HG03139 (cell line): ENCODE measurements around the gene SLC26A11.
"Not testable (repeated sequence)": the region's sequence is repeated elsewhere in the genome, so short reads cannot be mapped to it uniquely, and the experiment has no call there.

Source experiments
- ATAC-seq: cut with Tn5 transposase; IDR thresholded peaks from one replicate; pipeline ENCODE4 v1.9.1; 2021; ENCODE audit not compliant: unreplicated experiment

SLC26A11 gene

GRCh38 chr17:80260791-80261158 is 40.5 kb downstream of the SLC26A11 start, which contains the start of gene RNF213:
Gene RNF213, plus strand, starts transcription at chr17:80260852. Its CDS starts 2,830 bp downstream, at chr17:80263682.
- peak; percentile 29 for ATAC-seq

DNA sequence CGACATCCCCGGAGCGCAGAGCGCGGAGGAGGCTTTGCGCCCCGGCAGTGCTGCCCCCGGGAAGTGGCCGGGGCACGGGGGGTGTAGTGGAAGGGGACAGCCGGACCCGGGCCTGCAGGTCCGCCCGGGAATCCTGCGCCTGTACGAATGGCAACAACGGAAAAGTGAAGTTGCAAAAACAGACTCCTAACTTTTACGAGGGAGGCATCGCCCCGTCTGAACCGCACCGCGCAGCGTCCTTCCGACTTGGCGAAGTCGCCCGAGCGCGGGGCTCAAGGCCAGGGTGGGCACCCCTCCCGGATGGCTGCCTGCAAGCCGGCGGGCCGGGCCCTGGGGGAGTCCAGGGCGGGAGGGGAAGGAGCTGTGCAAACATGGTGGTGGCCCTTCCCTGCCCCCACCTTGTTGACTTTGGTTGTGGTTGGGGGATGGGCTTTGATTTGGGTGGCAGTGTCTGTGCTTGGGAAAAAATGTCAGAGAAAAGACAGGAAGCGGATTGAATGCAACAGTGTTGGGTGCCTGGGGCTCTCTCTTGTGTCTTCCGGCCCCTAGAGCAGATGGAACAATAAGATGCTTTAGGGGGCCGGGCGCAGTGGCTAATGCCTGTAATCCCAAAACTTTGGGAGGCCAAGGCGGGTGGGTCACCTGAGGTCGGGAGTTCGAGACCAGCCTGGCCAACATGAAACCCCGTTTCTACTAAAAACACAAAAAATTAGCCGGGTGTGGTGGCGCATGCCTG is 41.1 kb downstream of the SLC26A11 start:
- no peak for ATAC-seq

DNA sequence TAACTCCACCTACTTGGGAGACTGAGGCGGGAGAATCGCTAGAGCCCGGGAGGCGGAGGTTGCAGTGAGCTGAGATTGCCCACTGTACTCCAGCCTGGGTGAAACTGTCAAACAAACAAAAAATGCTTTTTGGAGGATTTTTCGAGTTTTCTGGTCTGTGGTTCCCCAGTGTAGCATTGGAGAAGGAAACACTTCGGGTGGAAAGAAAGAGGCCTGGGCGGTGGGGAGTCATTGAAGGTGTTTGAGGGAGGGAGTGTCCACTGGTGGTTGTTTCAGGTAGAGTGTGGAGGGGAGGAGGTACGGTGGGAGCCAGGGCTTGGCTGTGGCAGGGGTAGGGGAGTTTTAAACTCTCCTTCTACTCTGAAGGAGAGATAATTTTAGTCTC is 41.7 kb downstream of the SLC26A11 start:
- ATAC-seq: no peak

GRCh38 chr17:80262291-80262690 is 42.1 kb downstream of the SLC26A11 start:
- no peak for ATAC-seq

- ATAC-seq: no peak
Observed at GRCh38 chr17:80262775-80263244, 42.6 kb downstream of the SLC26A11 start.

DNA sequence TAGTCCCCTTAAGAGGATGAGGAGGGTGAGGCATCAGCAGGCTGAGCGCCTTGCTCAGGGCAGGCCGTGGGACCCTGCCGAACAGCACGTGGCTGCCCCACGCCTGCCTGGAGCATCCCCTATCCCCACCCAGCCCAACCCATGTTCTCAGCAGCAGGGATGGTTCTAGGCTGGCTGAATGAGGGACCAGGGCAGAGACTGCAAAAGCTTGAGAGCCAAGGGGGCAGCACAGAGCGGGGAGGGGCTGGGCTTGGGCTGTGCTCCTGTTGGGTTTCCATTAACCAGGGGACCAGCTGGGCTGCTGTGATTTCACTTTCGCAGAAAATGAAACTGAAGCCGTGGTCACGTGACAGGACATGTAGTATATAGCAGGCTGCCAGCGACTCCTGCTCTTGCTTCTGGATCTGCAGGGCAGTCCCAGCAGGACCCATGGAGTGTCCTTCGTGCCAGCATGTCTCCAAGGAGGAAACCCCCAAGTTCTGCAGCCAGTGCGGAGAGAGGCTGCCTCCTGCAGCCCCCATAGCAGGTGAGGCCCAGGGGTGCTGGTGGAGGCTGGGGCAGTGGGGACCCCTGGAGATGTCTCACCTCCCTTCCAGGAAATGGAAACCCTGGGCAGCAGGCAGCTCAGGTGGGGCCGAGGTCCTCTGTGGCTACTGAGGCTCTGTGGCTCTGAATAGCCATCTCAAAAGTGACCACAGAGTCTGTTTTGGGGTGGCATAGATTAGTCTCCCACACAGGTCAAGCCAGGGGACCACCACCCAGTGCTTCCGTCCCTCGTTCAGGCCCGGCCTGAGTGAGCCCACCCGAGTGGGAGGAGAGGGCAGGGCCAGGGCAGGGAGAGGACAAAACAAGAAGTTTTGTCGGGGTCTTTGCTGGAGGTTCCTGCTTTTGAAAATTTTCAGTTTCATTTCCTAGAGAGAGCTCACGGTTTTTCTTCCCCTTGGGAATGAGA is 43.3 kb downstream of the SLC26A11 start:
- ATAC-seq: peak; percentile 41

DNA sequence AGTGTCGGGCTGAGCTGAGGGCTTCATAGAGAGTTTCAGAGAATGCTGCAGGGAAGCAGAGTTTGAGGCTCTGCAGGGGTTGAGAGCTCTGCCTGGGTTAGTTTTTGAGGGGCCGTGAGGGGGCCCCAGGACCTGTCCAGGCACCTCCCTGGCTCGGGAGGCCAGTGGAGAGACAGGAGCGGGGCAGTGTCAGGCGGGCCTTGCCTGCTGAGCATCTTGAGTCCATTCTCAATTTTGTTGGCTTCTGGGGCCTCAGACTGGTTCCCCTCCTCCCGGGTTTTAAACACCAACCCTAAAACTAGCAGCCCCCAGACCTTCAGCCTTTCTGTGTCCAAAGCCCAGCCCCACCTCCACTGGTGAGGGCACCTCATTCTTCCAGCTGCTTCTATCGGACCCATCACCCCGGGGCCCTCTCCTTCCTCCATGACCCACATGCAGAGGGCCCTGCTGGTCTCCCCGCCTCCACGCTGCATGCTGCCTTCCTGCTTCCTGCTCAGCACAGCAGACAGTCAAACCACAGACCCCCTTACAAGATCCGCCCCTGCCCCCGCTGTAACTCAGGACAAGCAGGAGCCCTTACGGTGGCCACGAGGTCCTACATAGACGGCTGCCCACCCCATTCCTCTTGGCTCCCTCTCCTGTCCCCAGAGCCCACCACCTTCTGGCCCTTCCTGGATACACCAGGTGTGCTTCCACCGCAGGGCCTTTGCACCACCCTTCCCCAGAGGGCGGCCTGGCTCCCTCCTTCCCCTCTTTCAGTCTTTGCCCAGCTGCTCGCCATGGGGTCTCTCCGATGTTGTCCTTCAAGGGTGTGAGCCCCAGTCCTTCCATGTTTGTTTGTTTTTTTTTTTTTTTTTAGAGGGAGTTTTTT is 44.2 kb downstream of the SLC26A11 start:
- no peak for ATAC-seq

DNA sequence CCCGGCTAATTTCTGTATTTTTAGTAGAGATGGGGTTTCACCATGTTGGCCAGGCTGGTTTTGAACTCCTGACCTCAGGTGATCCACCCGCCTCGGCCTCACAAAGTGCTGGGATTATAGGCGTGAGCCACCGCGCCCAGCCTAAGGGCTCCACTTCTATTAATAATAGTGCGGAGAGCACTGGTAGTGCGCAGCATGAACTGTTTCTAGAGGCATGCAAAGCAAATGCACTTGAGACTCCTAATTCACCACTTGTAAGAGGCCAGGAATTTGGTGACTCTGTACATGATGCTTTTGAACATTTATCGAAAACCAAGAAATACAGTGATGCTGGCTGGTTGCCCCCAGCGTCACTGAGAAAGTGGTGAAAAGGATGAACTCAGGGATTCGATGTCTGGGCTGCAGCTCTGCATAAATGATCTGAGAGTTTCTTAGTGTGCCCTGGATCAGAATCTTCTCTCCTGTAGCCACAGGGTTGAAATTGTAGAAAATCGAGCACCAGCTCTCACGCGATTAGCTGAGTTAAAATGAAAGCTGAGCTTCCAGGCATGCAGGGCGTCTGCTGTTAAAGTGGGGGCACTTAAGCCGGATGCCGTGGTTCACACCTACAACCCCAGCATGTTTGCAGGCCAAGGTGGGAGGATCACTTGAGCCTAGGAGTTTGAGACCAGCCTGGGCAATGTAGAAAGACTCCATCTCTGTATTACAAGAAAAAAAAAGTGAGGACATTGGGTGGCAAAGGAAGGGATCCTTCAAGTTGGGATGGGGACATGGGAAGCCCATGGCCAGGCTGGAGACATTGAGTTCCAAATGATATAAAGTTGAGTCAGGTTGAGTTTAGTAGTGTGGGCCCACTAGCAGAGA is 45.2 kb downstream of the SLC26A11 start:
- ATAC-seq: no peak

DNA sequence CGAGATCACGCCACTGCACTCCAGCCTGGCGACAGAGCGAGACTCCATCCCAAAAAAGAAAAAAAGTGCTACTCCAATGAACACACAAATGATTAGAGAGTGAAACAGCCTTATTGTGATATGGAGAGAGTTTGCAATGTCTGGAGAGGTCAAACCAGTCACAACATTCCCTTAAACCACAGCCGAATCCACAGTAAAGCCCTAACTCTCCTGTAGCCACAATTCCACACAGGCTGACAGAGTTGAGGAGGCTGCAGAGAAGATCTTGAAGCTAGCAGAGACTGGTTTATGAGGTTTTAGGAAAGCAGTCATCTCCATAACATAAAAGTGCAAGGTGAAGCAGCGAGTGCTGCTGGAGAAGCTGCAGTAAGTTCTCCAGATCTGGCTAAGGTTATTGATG is 47.2 kb downstream of the SLC26A11 start:
- no peak for ATAC-seq

- no peak for ATAC-seq
Observed at GRCh38 chr17:80268427-80268826, 48.2 kb downstream of the SLC26A11 start.

DNA sequence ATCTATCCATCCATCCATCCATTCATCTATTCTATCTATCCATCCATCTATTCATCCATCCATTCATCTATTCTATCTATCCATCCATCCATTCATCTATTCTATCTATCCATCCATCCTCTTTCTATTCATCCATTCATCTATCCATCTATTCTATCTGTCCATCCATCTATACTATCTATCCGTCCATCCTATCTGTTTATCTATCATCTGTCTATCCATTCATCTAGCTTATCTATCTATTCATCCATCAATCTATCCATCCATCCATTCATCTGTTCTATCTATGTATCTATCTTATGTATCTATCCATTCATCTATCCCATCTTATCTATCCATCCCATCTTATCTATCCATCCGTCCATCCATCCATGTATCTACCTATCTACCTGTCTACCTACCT is 49.2 kb downstream of the SLC26A11 start:
- no peak for ATAC-seq

DNA sequence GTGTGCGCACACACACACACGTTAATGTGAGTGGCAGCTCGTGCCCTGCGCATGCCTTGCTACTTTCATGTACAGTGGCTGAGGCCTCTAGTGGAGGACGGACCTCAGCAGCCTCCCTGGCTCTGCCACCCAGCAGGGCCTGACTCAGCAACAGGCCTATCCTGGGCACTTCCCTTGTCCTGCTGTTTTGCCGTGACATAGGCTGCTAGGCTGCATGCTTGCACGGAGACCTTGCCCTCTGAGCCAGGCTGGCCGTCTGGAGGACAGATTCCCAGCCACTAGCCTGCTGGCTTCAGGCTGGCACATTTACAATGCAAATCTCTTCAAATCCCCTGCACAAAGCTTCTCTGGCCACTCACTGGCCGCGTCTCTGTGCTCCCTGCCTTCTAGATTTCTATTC is 49.9 kb downstream of the SLC26A11 start:
- no peak for ATAC-seq

- ATAC-seq: no peak
Observed at GRCh38 chr17:80270836-80271235, 50.6 kb downstream of the SLC26A11 start.

GRCh38 chr17:80272366-80272765 is 52.1 kb downstream of the SLC26A11 start:
- no peak for ATAC-seq

GRCh38 chr17:80274331-80274730 is 54.1 kb downstream of the SLC26A11 start:
- no peak for ATAC-seq

DNA sequence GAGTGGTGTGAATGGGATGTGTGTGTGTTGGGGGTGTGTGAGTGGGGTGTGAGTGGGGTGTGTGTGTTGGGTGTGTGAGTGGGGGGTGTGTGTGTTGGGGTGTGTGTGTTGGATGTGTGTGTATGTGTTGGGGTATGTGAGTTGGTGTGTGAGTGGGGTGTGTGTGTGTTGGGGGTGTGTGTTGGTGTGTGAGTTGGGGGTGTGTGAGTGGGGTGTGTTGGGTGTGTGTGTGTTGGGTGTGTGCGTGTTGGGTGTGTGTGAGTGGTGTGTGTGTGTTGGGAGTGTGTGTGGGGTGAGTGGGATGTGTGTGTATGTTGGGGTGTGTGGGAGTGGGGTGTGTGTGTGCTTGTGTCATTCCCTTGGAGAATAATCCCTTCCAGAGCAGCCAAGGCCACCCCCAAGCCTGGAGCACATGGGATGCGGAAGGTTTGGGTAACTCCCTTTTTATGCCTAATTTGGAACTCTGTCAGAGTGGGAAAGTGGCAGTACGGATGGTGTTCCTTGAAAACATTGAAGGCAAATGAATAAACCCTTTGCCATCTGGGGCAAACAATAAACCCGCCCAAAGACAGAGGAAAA is 54.7 kb downstream of the SLC26A11 start:
- no peak for ATAC-seq

GRCh38 chr17:80275857-80276256 is 55.6 kb downstream of the SLC26A11 start:
- not testable (repeated sequence) for ATAC-seq

DNA sequence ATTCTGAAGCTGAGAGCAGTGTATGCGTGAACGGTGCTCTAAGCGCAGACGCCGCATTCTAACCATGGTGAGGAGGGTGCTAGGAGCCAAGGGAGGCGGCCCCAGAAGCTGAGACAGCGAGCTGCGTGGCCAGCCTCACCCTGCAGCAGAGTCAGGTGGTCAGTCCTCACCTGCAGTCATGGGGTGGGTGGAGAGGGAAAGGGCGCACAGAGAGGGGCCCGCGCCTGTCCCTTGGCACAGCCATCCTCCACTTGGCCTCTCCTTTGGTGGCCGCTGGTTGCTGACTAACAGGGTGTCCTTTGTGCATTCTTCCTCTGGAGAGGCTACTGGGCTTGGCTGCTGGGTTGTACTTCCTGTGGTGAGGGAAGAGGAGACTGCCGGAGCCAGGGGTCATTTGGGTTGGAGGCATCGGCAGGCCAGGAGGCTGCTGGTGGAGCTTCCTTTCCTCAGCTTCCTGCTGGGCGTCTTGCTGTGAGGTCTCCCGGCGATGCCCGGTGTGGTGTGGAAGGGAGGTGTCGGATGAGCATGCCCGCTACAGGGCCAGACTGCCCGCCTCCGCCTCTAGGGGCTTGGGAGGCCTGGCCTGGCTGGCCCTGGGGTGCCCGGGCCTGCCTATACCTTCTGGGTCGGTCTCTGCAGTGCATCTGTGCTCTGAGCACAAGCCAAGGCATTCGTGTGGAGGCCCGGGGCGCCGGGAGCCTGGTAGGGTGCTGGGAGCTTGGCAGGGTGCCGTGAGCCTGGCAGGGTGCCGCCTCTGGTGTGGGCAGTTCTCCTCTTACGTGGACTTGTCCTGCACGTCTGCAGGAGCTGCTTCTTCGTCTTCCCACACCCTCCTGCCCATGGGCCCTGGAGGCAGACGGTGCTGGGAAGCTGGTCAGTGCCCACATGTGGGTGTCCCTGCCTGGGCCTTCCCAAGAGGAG is 57.8 kb downstream of the SLC26A11 start:
- ATAC-seq: no peak

DNA sequence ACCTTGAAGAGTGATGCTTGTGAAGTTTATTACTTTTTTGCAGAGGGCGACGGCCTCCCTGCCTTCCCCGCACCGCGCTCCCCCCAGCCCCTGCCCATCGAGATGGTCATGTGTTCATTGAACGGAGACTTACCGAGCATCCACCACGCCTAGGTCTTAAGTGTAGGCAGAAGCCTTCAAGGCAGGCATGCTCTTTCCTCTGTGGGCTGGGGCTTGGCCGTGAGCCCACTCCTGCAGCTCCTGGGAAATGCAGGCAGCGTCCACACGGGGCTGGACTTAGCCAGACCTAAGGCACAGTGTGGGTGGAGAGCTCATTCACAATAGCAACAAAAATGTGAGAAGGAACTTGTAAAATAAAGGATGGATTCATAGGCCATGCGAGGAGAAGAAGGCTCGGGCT is 59.7 kb downstream of the SLC26A11 start:
- no peak for ATAC-seq
